Right atrium auricular region (tissue), 2 donors: Measurements from ENCODE around the gene OTUD7B. TPM values are rescaled to one million over a fixed set of nuclear protein-coding genes. Genes with fewer than 3 reads are reported as not detected.

Experiments
- DNase-seq: peaks from one replicate; pipeline ENCODE4 v3.0.0-alpha.2; 2019; ENCODE audit warnings: low spot score
- H3K27ac ChIP-seq, 2 donors: fragments of 200-600 bp; sonication (generic); 1 replicate in 1 of 2; 2 replicates in 1 of 2; pipeline ENCODE4 v1.5.1; 2016 to 2019
- H3K27me3 ChIP-seq, 2 donors: fragments of 200-600 bp; sonication (generic); one replicate each; pipeline versions ENCODE4 v1.5.1 to v1.6.0; 2017 to 2019
- H3K36me3 ChIP-seq: fragments of 200-600 bp; sonication (generic); one replicate; pipeline ENCODE4 v1.5.1; 2016
- H3K4me1 ChIP-seq, 2 donors: fragments of 200-600 bp; sonication (generic); one replicate each; pipeline versions ENCODE4 v1.5.1 to v1.6.0; 2017 to 2019
- H3K4me3 ChIP-seq, 2 donors: fragments of 200-600 bp; sonication (generic); 1 replicate in 1 of 2; 2 replicates in 1 of 2; pipeline ENCODE4 v1.5.1; 2017 to 2019; ENCODE audit warnings: mild to moderate bottlenecking in 1 of 2, moderate library complexity in 1 of 2
- H3K9me3 ChIP-seq, 2 donors: fragments of 200-600 bp; sonication (generic); one replicate each; pipeline ENCODE4 v1.5.1; 2019
- CTCF ChIP-seq, 2 donors: fragments of 200-600 bp; sonication (generic); IDR thresholded peaks; one replicate each; pipeline ENCODE4 v1.5.1; 2019; ENCODE audit warnings: antibody characterized with exemption in 2 of 2
- total RNA-seq, 2 donors: library from RNA; depleted of rRNA; stranded (reverse); fragments of >200 nt; gene quantifications; one replicate each; pipeline ENCODE4 v1.1.0, GENCODE V29; 2016

Gene OTUD7B
- total RNA-seq, 2 donors from 2014 or later = 12.1 to 20.0 TPM

DNA sequence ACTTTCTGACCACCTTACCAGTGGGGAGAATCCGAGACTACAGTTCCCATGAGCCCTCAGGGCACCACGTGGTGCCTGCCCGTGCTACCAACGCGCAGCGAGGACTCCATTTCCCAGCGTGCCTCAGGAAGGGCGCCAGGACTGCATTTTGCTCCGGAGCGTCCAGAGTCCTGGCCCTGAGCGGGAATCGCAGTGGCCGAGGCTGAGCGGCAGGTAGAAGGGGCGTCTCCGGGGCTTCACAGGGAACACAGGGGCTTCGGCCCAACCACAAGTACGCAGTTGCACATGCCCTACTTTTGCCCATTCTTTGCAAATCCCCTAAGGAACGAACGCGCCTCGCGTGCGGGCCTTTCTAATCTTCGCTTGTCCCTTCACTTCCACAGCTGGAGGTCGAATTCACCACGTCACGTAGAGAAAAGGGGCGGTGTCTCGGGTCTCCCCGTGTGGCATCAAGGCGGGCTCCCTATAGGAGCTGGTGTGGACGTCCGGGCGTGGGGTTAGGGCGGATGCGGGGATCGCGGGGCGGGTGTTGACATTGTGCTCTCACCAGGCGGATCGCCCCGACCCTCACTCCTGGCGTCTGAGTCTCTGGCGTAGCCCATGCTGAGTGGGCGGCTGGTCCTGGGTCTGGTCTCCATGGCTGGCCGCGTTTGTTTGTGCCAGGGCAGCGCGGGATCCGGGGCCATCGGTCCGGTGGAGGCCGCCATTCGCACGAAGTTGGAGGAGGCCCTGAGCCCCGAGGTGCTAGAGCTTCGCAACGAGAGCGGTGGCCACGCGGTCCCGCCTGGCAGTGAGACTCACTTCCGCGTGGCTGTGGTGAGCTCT lies 110.9 kb downstream of the OTUD7B start, which contains the start of gene BOLA1:
Gene BOLA1, plus strand, starts transcription at position 109 of the 825 bp plus-strand sequence. Its CDS starts 492 bp downstream, at position 601.
- Histone ChIP-seq H3K36me3 (no peaks in the 10 kb centered on the region), H3K4me3 (peak within 1 kb of the TSS; percentile 43 to 63), H3K9me3 (no peaks in the 10 kb centered on the region), H3K27me3 (no peaks in the 10 kb centered on the region), H3K27ac (peak within 1 kb of the TSS; percentile 86 to 88), H3K4me1 (peaks cover 0 to 8% of the 10 kb centered on the region in 2 donors)
- DNase-seq = peak; percentile 93
- no peak for TF ChIP-seq CTCF (IDR thresholded peaks at IDR 0.05)

DNA sequence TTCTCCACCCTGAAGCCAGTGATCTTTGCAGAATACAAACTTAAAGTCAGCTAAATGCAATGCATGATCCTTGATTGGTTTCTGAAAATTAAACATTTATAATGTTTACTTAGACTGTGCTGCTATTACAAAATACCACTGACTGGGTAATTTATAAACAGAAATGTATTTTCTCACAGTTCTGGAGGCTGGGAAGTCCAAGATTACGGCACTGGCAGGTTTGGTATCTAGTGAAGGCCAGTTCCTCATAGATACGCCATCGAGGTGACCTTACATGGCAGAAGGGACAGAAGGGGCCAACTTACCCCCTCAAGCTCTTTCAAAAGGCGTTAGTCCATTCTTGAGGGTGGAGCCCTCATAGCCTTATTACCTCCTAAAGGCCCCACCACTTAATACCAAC lies 114.0 kb downstream of the OTUD7B start:
- H3K9me3 ChIP-seq = no peaks in the 10 kb centered on the region
- no peaks in the 10 kb centered on the region for H3K27me3 ChIP-seq
- TF ChIP-seq CTCF (IDR thresholded peaks at IDR 0.05) = no peak
- H3K27ac ChIP-seq = no peak overlapping the region
- peaks cover 0 to 8% of the 10 kb centered on the region in 2 donors for H3K4me1 ChIP-seq
- no peak for DNase-seq
- H3K36me3 ChIP-seq = no peaks in the 10 kb centered on the region
- no peak overlapping the region for H3K4me3 ChIP-seq

GRCh38 chr1:149888999-149889289 lies 121.6 kb downstream of the OTUD7B start:
- H3K4me3 ChIP-seq = peak overlapping the region; percentile 64 to 66
- peak; percentile 66 for DNase-seq
- peak overlapping the region; percentile 95 to 99 for H3K27ac ChIP-seq
- H3K36me3 ChIP-seq = no peaks in the 10 kb centered on the region
- no peaks in the 10 kb centered on the region for H3K27me3 ChIP-seq
- no peaks in the 10 kb centered on the region for H3K9me3 ChIP-seq
- no peak for TF ChIP-seq CTCF (IDR thresholded peaks at IDR 0.05)
- H3K4me1 ChIP-seq = peaks cover 0 to 12% of the 10 kb centered on the region in 2 donors

- H3K4me3 ChIP-seq = peak overlapping the region; percentile 64 to 66
- peaks cover 0 to 18% of the 10 kb centered on the region in 2 donors for H3K4me1 ChIP-seq
- DNase-seq = peak; percentile 85
- TF ChIP-seq CTCF (IDR thresholded peaks at IDR 0.05) = peak; percentile 11 to 69
- peak overlapping the region; percentile 95 to 99 for H3K27ac ChIP-seq
- no peaks in the 10 kb centered on the region for H3K9me3 ChIP-seq
- H3K36me3 ChIP-seq = no peaks in the 10 kb centered on the region
- no peaks in the 10 kb centered on the region for H3K27me3 ChIP-seq
Observed at GRCh38 chr1:149888247-149888998, 122.1 kb downstream of the OTUD7B start.

Other genes with a start within 250 kb of the OTUD7B start
- 1 to 10 TPM in 1 of 2 donors, not detected in 1; 6.4 TPM for gene FCGR1A, start 228.0 kb downstream of the OTUD7B start, total RNA-seq
- gene BOLA1, start 111.2 kb downstream of the OTUD7B start, total RNA-seq = 10 to 100 TPM; 26.3 to 28.0 TPM
- gene SV2A, start 92.9 kb downstream of the OTUD7B start, total RNA-seq = 1 to 10 TPM; 1.0 to 6.3 TPM
- gene SF3B4, start 82.9 kb downstream of the OTUD7B start, total RNA-seq = 10 to 100 TPM in 1 of 2 donors, 1 to 10 TPM in 1; 5.7 to 12.3 TPM
- gene MTMR11, start 73.8 kb downstream of the OTUD7B start, total RNA-seq = 1 to 10 TPM; 1.6 to 9.6 TPM
- 10 to 100 TPM; 34.9 to 38.8 TPM for gene VPS45, start 57.0 kb upstream of the OTUD7B start, total RNA-seq
- 10 to 100 TPM; 21.2 to 77.4 TPM for gene PLEKHO1, start 139.2 kb upstream of the OTUD7B start, total RNA-seq
- 10 to 100 TPM; 19.0 to 24.5 TPM for gene ANP32E, start 225.4 kb upstream of the OTUD7B start, total RNA-seq
- 1 to 10 TPM; 4.2 to 5.7 TPM for gene CA14, start 247.0 kb upstream of the OTUD7B start, total RNA-seq